GM21423 (cell line): ENCODE results near the gene ZNF804B.

Experiments
- ATAC-seq: cut with Tn5 transposase; IDR thresholded peaks from one replicate; pipeline ENCODE4 v1.9.1; 2021; ENCODE audit warnings: mild to moderate bottlenecking, moderate library complexity; ENCODE audit not compliant: unreplicated experiment

Gene ZNF804B

DNA sequence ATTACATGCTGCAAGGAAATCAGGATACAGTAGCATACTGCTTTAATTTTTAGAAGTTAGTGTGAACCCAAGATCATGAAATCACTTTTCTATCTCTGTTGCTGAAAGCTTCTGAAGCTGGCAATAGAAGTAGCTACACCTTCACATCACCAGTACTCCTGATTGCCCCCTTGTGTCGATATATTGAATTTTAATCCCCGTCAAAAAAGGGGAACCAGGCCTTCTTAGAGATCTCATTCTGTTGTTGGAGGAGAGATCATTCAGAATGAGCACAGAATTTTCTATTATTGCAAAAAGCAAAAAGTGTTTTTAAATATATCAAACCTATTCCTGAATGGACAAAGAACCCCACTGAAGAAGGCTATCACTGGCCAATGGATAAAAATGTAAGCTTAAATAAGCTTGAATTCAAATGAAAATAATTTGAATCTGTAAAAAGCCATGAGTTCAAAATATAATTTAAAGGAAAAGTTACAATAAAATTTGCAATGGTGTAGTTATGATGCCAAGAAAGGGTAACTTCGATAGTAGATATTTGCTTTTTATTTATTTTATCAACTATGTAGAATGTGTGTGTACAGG lies 75.7 kb downstream of the ZNF804B start:
- peak; percentile 89 for ATAC-seq

DNA sequence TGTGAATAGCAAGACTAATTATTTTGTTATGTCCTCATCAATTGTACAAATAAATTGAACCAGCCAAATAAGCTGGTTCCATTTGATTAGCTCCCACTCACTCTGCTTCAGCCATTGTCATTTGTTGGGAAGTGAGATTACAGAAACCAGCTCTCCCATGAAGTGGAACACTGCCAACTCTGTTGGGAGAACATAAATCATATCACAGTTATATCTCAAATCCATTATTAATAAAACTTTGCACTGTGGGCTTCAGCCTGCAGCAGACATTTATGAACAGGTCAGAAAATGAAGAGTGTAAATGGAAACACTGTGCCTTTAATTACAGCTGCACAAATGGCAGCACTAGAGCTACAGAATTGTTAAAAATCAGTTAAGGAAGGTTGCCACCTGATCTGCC lies 82.7 kb downstream of the ZNF804B start:
- no peak for ATAC-seq

DNA sequence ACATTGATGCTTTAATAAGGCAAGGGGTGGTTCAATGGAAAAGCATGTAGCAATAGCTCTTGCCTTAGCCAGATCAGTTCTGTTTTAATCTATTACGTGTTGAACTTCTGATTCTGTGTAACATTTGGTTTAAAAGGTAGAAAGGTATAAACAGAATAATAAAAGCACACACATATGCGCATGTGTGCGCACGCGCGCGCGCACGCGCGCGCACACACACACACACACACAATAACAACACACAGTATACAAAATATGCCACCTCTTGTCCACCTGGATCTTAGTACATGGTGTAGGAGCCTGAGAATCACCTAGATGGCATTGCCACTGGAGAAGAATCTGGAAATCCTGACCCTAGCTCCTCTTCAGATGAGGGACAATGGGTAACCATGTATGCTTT lies 85.6 kb downstream of the ZNF804B start:
- ATAC-seq: no peak

DNA sequence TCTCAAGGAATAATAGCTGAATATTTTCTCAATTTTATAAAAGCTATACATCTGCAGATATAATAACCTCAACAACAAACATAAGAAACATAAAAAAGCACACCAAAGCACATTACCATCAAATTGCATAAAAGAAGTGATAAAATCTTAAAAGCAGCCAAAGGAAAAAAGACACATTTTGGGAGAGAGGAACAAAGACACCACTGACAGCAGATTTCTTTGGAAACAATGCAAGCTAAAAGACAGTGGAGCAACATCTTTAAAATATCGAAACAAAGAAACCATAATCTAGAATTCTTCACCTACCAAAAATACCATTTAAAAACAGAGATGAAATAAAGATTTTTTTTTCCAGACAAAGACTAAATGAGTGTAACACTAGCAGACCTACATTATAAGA lies 91.7 kb downstream of the ZNF804B start:
- ATAC-seq: no peak

DNA sequence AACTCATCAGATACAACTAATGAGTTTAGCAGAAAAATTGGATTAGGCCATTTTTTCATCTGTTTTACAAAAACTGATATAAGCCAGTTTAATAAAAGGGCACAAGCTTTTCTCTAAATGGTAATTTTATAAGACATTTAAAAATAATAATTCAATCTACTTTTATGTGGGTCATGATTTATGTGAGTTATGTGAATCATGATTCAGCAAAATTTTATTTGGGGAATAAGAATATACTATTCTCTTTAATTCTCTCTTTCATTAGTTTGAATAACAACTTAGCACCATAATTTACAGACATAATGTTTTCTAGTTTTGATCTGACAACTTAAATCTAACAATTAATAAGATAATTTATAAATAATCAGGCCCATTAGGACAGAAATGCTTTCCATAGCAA lies 99.8 kb downstream of the ZNF804B start:
- ATAC-seq: no peak

DNA sequence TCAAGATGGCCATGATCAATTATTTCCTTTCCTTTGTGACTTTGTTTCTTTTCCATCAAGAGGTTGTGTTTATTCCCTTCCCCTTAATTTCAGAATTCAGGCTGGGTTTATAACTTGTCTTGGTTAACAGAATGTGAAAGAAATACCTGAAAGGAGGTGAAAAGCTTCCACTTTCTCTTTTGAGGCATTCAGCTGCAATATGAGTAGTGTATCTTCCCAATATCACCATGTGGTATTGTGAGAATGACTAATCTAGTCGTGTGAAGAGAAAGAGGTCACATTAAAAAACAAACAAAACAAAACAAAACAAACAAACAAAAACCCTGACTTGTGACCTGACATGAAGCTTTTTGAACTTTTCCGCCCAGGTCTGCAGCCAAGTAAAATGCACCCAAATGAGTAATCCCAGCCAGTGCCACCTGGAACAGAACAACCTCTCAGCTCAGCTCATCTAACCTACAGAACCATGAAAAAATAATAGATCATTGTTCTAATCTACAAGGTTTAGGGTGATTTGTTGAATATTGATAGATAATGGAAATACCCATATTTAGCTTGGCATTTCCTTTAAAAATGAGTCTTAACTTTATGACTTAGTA lies 106.9 kb downstream of the ZNF804B start:
- no peak for ATAC-seq

DNA sequence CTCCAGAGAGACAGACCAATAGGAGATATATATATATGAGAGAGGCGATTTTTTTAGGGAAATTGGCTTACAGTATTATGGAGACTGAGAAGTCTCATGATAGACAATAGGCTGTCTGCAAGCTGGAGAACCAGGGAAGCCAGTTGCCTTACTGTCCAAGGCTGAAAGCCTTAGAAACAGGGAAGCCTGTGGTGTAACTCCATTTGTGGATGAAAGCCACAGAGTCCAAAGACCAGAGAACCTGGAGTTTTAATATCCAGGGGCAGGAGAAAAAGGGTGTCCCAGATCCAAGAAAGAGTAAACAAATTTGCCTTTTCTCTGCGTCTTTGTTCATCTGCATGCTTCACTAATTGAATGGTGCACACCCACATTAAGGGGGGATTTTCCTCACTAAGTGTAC lies 107.7 kb downstream of the ZNF804B start:
- ATAC-seq: no peak

DNA sequence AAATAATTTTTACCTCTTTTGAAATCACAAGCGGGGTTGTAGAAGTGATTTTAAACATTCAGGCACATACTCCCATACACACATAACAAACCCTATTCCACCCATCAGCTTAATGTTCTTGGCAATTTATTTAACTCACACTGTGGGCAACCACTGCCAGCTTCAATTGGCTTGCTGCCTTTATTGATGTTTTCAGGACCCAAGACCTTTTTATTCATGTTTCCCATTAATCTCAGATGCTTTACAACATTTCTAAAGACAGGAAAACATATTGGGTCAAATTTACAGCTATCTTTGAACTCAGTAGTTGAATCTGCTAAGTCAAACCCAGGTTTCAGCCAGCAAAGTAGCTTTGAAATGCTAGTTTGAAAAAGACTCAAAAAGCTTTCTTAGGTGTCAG lies 109.0 kb downstream of the ZNF804B start:
- no peak for ATAC-seq

DNA sequence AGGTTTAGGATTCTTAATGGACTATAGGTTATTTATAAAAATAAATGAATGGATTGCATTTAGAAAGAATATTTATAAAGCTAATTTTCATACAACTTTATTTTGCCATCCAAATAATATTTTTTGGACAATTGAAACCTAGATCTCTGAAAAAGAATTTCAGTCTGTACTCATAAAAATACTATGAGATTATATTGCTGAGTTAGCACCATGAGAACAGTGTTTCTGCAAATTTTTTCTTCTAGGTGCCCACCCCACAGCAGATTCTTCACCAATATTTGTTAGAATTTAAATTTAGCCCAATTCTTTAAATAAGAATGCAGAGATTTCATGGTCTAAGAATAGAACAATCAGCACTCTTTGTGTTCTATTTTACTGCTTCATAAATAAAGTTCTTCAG lies 121.6 kb downstream of the ZNF804B start:
- no peak for ATAC-seq

DNA sequence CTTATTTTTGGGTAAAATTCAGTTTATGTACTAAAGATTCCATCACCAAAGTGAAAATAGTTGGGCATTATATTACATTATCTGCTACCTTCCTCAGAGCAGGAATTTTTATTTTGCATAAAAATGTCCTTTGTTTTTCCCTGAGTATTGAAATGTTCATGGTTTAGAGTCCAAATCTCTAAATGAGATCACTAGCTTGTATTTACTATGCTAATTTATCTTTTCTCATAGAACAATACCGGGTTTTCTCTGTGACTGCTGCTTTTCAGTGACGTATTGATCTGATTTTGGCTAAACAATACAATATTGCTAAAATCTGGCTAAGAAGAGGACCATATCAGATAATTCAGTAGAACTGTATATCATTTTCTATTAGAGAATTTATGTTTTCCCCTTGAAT lies 125.6 kb downstream of the ZNF804B start:
- ATAC-seq: no peak

DNA sequence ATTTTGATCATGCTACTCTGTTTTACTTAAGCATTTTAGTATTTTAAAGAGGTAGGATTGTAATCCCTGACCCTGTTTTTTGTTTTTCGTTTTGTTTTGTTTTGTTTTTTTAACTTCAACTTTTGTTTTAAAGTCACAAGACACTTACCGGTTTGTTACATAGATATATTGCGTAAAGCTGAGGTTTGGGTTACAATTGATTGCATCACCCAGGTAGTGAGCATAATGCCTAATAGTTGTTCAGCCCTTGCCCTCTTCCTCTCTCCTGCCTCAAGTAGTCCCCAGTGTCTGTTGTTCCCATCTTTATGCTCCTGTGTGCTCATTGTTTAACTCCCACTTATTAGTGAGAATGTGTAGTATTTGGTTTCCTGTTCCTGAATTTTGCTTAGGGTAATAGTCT lies 129.2 kb downstream of the ZNF804B start:
- no peak for ATAC-seq

DNA sequence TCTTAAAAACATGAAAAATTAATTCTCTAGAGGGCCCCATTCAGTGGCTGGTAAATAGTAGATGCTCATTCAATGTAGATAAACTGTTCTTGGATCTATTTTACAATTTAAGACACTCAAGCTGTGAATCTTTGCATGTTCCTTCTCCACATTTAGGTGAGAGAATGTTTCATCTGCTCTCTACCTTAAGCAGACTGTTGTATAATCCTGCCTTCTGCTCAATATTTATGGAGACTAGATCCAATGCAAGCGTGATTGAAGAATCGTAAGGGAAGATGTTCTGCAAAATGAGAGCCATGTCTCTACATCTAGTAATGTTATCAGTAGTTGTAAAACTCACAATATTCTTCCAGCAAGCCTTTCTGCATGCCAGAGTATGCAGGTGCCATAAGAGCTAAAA lies 151.0 kb downstream of the ZNF804B start:
- ATAC-seq: no peak

DNA sequence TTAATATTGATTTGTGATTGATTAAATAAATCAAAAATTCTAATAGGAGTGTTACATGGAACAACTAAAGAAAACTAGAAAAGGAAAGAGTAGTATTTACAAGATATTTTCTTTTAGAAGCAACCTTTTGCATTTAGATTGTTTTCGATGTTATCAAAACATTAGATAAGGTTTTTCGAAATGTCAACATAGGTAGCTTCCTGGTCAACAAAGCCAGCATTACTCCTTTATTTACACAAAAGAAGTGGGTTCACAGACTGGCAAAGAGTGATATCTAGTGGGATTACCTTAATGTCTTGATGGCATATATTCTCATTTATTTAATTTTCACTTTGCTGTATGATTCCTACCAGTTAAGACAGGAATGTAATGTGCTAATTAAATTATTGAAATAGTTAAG lies 153.4 kb downstream of the ZNF804B start:
- ATAC-seq: no peak

DNA sequence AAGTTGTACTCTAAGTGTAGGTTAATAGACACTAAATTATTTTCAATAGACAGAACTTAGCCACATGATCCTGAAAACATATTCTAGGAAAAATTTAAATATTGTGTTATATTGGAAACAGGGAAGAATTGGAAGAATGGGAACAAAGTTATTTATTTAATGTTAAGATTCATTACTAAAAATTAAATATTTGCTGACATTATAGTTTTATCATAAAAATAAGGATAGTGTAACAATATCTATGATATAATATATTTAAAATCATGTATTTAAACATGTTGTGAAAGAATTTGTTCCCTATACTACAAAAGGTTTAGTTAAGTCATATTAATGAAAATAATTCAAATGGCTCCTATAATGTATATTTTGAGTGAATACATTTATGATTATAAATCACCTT lies 156.1 kb downstream of the ZNF804B start:
- ATAC-seq: no peak

DNA sequence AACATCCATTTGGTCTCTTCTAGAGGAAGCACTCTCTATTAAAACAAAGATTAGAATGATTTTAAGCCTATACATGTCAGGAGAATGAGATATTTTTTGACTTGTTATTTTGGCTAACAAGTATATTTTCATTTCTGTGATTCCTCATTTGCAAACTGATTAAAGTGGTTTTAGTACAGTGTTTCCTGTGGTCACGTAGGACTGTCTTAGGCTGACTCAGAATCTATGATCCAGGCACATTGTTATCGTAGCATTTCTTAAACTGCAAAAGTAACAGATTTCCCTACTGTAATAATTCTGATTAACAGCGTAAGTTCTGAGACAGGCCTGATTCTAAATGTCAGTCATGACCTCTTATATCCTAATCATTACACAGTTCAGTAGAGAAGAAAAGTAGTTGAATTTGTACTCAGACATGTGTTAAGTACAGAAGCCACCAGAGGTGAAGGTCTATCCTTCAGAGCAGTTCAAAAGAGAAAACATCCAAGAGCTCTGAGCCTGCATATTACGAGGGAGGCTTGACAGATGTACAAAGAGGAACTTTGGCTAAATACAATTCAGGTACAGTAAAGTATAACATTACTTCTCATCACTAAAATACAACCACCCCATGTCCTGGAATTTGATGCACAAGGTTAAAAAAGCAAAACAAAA lies 160.1 kb downstream of the ZNF804B start:
- ATAC-seq: no peak

DNA sequence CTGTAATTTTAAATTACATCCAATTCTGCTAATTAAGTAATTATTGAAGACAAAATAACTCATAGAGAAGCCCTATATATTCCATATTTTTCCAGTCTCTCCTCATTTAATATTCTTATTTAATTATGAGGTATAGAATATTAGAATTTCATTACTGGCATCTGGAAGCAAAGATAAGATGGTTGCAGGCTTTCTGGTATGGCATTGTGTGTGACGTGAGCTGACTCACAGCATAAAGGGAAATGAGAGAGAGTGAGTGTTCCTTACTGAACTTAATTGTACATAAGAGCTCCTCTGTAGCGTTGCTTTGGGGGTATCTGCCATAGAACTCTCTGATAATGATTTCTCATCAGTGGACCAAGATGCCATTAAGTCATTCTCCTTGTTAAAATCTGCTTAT lies 163.4 kb downstream of the ZNF804B start:
- ATAC-seq: no peak

DNA sequence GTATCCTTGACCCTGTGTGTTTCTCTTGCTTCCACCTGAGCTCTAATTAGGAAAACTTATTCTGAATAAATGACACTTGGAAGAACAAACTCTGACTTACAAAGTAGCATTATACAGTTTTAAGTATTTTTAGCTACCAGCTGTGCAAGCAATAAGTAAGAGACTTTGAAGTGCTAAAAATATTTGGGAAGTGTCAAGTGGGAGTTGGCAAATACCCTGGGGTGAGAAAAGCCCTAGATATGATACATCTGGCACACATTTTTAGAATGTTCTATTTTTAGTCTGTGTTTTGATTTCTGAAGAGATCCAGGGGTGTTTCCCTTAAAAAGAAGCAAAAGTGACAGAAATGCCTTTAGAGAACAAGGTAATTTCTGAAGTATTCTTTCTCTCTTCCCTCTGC lies 168.8 kb downstream of the ZNF804B start:
- no peak for ATAC-seq

DNA sequence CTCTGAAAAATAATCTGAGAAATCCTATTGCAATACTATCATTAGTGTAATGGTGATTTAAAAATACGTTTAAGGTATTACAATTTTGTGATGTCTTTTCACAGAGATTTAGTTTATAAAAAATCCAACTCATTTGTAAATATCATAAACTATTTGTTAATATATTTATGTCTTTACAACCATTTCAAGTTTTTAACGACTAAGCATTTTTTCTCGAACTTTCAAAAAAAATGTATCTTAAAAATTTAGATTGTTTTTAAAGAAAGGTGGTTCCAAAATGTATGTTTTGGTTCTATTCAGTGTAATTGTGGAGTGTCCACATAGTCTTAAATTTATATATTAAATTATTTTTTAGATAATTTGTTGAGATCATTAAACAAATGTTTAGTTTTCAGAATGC lies 170.2 kb downstream of the ZNF804B start:
- ATAC-seq: no peak

DNA sequence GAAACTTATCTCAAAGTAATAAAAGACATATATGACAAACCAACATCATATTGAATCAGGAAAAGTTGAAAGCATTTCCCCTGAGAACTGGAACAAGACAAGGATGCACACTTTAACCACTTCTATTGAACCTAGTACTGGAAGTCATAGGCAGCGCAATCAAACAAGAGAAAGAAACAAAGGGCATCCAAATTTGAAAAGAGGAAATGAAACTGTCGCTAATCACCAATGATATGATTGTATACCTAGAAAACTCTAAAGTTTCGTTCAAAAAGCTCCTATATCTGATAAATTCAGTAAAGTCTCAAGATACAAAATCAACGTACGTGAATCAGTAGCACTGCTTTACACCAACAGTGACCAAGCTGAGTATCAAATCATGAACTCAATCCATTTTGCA lies 173.8 kb downstream of the ZNF804B start:
- no peak for ATAC-seq

DNA sequence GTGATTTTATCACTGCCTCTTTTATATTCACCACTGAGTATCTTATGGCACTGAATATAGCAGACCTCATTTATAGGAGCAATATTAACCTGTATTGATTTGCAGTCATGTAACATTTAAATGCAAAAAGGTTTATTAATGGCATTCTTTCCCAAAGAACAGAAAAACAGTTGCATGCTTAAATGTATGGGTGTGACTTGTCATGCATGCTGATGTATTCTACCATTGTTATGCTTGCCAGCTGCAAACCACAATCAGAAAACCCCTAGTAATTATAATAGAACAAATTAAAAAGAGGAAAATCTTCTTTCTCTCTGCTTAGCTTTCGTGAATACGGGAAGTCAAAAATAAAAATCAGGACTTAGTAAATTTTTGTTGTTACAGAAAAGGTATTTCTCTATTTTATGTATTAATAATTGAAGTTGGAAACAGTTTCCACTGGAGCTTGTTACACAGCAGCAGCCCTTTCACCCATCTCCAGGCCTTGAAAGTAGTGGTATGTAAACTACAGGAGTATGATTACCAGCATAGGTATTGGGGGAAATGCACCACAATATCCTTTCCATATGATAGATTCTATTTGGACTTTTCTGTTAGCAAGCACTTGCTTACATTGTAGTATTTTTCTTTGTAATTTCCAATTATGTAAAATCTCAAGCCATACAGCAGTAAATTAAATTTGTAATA lies 183.5 kb downstream of the ZNF804B start:
- no peak for ATAC-seq

DNA sequence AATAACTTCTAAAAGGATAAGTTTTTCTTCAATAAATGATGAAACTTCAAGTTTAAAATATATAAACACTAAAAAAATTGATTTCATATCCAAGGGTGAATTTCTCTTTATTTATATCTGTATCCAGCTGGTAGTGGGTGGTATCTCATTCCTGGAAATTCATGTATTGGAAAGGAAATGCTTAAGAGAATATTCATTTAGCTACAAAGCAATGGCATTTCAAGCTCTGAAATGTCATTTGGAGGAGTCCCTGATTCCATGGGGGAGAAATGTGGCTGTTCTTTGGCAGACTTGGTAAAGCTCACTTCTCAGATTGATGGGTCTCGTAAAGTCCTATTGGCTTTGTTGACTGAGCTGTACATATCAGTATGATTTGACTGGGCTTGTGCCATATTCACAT lies 192.3 kb downstream of the ZNF804B start:
- no peak for ATAC-seq

DNA sequence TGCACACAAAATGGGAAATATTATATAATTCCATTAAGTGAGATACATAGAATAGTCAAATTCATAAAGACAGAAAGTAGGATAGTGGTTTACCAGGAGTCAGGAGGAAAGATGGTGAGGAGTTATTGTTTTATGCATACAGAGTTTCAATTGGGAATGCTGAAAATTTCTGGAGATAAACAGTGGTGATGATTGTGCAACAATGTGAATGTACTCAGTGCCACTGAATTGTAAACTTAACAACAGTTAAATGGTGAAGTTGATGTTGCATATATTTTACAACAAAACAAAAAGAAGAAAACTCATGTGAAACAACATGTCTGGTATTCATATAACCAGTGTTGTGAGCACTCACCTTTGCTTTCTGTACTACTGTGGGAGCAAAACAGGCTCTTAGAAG lies 204.9 kb downstream of the ZNF804B start:
- no peak for ATAC-seq
